CD14-positive monocyte (primary cell): ENCODE measurements around the gene ZFP62. TPM values are rescaled to one million over a fixed set of nuclear protein-coding genes. Genes with fewer than 3 reads are reported as not detected.
A peak's percentile ranks its signal among the peaks of the same experiment; 100 is the strongest.

Experiments used
- DNase-seq, 3 donors: peaks; one replicate each; pipeline ENCODE4 v3.0.0-alpha.2; 2011 to 2022
- H2AFZ ChIP-seq: 2 replicates; pipeline ENCODE4 v1.6.0; 2012; ENCODE audit warnings: mild to moderate bottlenecking, low read depth, low read length, inconsistent platforms; ENCODE audit not compliant: insufficient read depth, poor library complexity, severe bottlenecking
- H3K27ac ChIP-seq, 2 donors: 1 replicate in 1 of 2; 2 replicates in 1 of 2; pipeline ENCODE4 v1.5.1; 2012 to 2013; ENCODE audit warnings: low read length in 2 of 2, control low read depth in 1 of 2, inconsistent platforms in 1 of 2, low read depth in 1 of 2, mild to moderate bottlenecking in 1 of 2
- H3K27me3 ChIP-seq, 2 donors: one replicate each; pipeline versions ENCODE4 v1.6.0 to v1.6.1; 2011 to 2013; ENCODE audit warnings: low read length in 2 of 2; ENCODE audit not compliant: control insufficient read depth in 2 of 2, insufficient read depth in 2 of 2
- H3K36me3 ChIP-seq, 2 donors: replicated peaks in 1 of 2; 1 replicate in 1 of 2; 2 replicates in 1 of 2; pipeline versions ENCODE4 v1.5.1 to v1.6.1; 2012 to 2013; ENCODE audit warnings: low read length in 2 of 2, control low read depth in 1 of 2, inconsistent platforms in 1 of 2, mild to moderate bottlenecking in 1 of 2; ENCODE audit not compliant: insufficient read depth in 2 of 2, control insufficient read depth in 1 of 2
- H3K4me1 ChIP-seq, 2 donors: 1 replicate in 1 of 2; 2 replicates in 1 of 2; pipeline versions ENCODE4 v1.5.1 to v1.6.1; 2012 to 2013; ENCODE audit warnings: low read length in 2 of 2, control low read depth in 1 of 2, inconsistent platforms in 1 of 2, mild to moderate bottlenecking in 1 of 2, moderate library complexity in 1 of 2; ENCODE audit not compliant: insufficient read depth in 2 of 2, control insufficient read depth in 1 of 2
- H3K4me2 ChIP-seq: replicated peaks from 2 replicates; pipeline ENCODE3; 2012; ENCODE audit warnings: low read length, moderate library complexity, mild to moderate bottlenecking; ENCODE audit not compliant: poor library complexity, severe bottlenecking; ENCODE audit errors: extremely low read depth
- H3K4me3 ChIP-seq, 3 experiments: fragments of 200-600 bp in 1 of 3; sonication (generic) in 1 of 3; replicated peaks in 1 of 3; 1 replicate in 2 of 3; 2 replicates in 1 of 3; pipeline ENCODE4 v1.5.1; 2011 to 2013; ENCODE audit warnings: low read length in 3 of 3, mild to moderate bottlenecking in 3 of 3, control low read depth in 2 of 3, low read depth in 2 of 3, inconsistent platforms in 1 of 3, moderate library complexity in 1 of 3
- H3K79me2 ChIP-seq: 2 replicates; pipeline ENCODE4 v1.6.0; 2012; ENCODE audit warnings: mild to moderate bottlenecking, control low read depth, inconsistent platforms, low read length, moderate library complexity; ENCODE audit not compliant: insufficient read depth
- H3K9ac ChIP-seq: 2 replicates; pipeline ENCODE4 v1.6.0; 2017; ENCODE audit warnings: low read length, mild to moderate bottlenecking; ENCODE audit not compliant: insufficient read depth, poor library complexity, severe bottlenecking
- H3K9me3 ChIP-seq, 2 donors: replicated peaks in 1 of 2; 1 replicate in 1 of 2; 2 replicates in 1 of 2; pipeline versions ENCODE4 v1.5.1 to v1.6.1; 2012 to 2013; ENCODE audit warnings: low read length in 2 of 2, control low read depth in 1 of 2; ENCODE audit not compliant: control insufficient read depth in 1 of 2, insufficient read depth in 1 of 2
- H4K20me1 ChIP-seq: 2 replicates; pipeline ENCODE4 v1.6.0; 2012; ENCODE audit warnings: mild to moderate bottlenecking, low read length, control low read depth, moderate library complexity; ENCODE audit not compliant: insufficient read depth
- H3K27ac Mint-ChIP-seq, 7 donors: one replicate each; pipeline ENCODE4 v1.8.0; 2020; ENCODE audit warnings: mild to moderate bottlenecking in 7 of 7, mixed read lengths in 7 of 7, moderate library complexity in 6 of 7, inconsistent platforms in 2 of 7
- H3K27me3 Mint-ChIP-seq, 3 donors: one replicate each; pipeline ENCODE4 v1.8.0; 2021 to 2022; ENCODE audit warnings: low read depth in 3 of 3, mild to moderate bottlenecking in 3 of 3, mixed read lengths in 3 of 3, moderate library complexity in 3 of 3, inconsistent platforms in 1 of 3
- H3K36me3 Mint-ChIP-seq, 2 donors: one replicate each; pipeline ENCODE4 v1.8.0; 2020; ENCODE audit warnings: mixed read lengths in 2 of 2, inconsistent platforms in 1 of 2, mild to moderate bottlenecking in 1 of 2
- H3K4me1 Mint-ChIP-seq: one replicate; pipeline ENCODE4 v1.8.0; 2020; ENCODE audit warnings: mild to moderate bottlenecking, mixed read lengths
- H3K4me3 Mint-ChIP-seq, 2 donors: one replicate each; pipeline ENCODE4 v1.8.0; 2020; ENCODE audit warnings: mild to moderate bottlenecking in 2 of 2, mixed read lengths in 2 of 2, moderate library complexity in 1 of 2
- H3K9me3 Mint-ChIP-seq, 7 donors: one replicate each; pipeline ENCODE4 v1.8.0; 2020 to 2022; ENCODE audit warnings: mixed read lengths in 7 of 7, mild to moderate bottlenecking in 6 of 7, moderate library complexity in 6 of 7, inconsistent platforms in 2 of 7
- WGBS: methylation state at CpG from one replicate; pipeline ENCODE4 v1.1.5; 2013; ENCODE audit warnings: missing lambda C conversion rate; ENCODE audit not compliant: insufficient coverage; 5-methylcytosine and 5-hydroxymethylcytosine counted together
- intact Hi-C, 2 donors: fragments of 100-400 bp; cut with micrococcal nuclease; formaldehyde crosslinking; loops; one replicate each; pipeline versions ENCODE4 v1.15.0 to v1.15.1; 2023
- polyA plus RNA-seq, 3 donors: library from polyadenylated mRNA; depleted of rRNA in 1 of 3; unstranded in 2 of 3; stranded (reverse) in 1 of 3; fragments of 300-500 nt in 2 of 3; fragments of >200 nt in 1 of 3; fragmentation: Illumina TruSeq in 2 of 3; gene quantifications; 1 replicate in 2 of 3; 2 replicates in 1 of 3; pipeline ENCODE4 v1.2.3, GENCODE V29; 2012 to 2021
- TF ChIP-seq, protein P1 (sequence below): fragments of 200-600 bp; IDR thresholded peaks from one replicate; pipeline ENCODE4 v1.8.0; 2022; ENCODE audit warnings: antibody characterized with exemption, mild to moderate bottlenecking

The ZFP62 gene
- polyA plus RNA-seq, 3 donors = 4.1 to 7.1 (median 6.5) TPM

DNA sequence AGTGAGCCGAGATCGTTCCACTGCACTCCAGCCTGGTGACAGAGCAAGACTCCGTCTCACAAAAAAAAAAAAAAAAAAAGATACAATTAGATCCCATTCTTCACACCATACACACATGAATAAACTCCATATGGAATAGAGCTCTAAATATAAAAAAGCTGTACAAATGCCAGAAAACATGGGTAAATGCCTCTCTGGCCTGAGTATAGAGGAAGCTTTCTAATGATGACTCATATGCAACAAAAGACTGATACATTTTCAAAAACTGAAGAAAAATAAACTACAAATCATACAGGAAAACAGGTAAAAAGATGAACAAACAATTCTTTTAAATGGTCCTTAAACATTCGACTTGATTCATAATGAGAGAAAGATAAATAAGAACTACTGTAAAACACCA is 8.6 kb downstream of the ZFP62 start:
- Mint-ChIP-seq H3K4me3 (no peak overlapping the region), H3K4me1 (no peaks in the 10 kb centered on the region), H3K27me3 (no peaks in the 10 kb centered on the region), H3K36me3 (peaks cover 46 to 58% of the 10 kb centered on the region in 2 donors), H3K27ac (no peak overlapping the region), H3K9me3 (peaks cover 31 to 48% (median 44%) of the 10 kb centered on the region in 7 donors)
- no peaks in the 10 kb centered on the region for H3K27me3 ChIP-seq
- DNase-seq = no peak
- H3K9me3 ChIP-seq = peaks cover 24 to 51% of the 10 kb centered on the region in 2 donors
- no peak overlapping the region for H3K27ac ChIP-seq
- no peak overlapping the region for H3K4me2 ChIP-seq
- no peaks in the 10 kb centered on the region for H3K79me2 ChIP-seq
- no CpG with 5 or more reads among the region's 4 CpGs for WGBS
- intact Hi-C loops = no loop called here
- H2AFZ ChIP-seq = no peak overlapping the region
- H3K9ac ChIP-seq = no peak overlapping the region
- peaks cover 31 to 62% of the 10 kb centered on the region in 2 donors for H3K36me3 ChIP-seq
- H3K4me3 ChIP-seq = no peak overlapping the region
- H3K4me1 ChIP-seq = no peaks in the 10 kb centered on the region
- TF ChIP-seq, protein P1, sequence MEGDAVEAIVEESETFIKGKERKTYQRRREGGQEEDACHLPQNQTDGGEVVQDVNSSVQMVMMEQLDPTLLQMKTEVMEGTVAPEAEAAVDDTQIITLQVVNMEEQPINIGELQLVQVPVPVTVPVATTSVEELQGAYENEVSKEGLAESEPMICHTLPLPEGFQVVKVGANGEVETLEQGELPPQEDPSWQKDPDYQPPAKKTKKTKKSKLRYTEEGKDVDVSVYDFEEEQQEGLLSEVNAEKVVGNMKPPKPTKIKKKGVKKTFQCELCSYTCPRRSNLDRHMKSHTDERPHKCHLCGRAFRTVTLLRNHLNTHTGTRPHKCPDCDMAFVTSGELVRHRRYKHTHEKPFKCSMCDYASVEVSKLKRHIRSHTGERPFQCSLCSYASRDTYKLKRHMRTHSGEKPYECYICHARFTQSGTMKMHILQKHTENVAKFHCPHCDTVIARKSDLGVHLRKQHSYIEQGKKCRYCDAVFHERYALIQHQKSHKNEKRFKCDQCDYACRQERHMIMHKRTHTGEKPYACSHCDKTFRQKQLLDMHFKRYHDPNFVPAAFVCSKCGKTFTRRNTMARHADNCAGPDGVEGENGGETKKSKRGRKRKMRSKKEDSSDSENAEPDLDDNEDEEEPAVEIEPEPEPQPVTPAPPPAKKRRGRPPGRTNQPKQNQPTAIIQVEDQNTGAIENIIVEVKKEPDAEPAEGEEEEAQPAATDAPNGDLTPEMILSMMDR = no peak
- H4K20me1 ChIP-seq = no peaks in the 10 kb centered on the region

DNA sequence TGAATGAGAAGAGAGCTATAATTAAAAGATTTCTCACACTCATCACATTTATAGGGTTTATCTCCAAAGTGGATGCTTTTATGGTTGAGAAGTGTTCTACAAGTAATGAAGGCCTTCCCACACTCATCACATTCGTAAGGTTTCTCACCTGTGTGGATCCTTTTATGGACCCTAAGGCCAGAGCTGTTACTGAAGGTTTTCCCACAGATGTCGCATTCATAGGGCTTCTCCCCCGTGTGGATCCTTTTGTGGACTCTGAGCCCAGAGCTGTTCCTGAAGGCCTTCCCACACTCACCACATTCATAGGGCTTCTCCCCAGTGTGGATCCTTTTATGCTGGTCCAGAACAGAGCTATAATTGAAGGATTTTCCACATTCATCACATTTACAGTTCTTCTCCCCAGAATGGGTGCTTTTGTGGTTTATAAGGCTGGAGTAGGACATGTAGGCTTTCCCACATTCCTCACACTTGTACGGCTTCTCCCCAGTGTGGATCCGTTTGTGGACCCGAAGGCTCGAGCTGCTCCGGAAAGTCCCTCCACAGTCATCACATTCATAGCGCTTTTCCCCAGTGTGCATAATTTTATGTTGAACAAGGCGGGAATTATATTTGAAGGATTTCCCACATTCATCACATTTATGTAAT is 10.5 kb downstream of the ZFP62 start:
- Histone ChIP-seq H3K36me3 (peaks cover 26 to 52% of the 10 kb centered on the region in 2 donors), H3K4me2 (no peak overlapping the region), H4K20me1 (no peaks in the 10 kb centered on the region), H3K27me3 (no peaks in the 10 kb centered on the region), H3K9ac (no peak overlapping the region), H3K4me1 (no peaks in the 10 kb centered on the region), H3K4me3 (peak overlapping the region in 1 of 3 experiments; percentile 41), H2AFZ (no peak overlapping the region), H3K9me3 (peaks cover 41 to 70% of the 10 kb centered on the region in 2 donors), H3K27ac (no peak overlapping the region), H3K79me2 (no peaks in the 10 kb centered on the region)
- DNase-seq = no peak
- no peaks in the 10 kb centered on the region for H3K27me3 Mint-ChIP-seq
- WGBS = 100% methylated on average over 1 of the region's 10 CpGs
- peaks cover 37 to 45% of the 10 kb centered on the region in 2 donors for H3K36me3 Mint-ChIP-seq
- H3K4me3 Mint-ChIP-seq = no peak overlapping the region
- intact Hi-C loops = no loop called here
- H3K27ac Mint-ChIP-seq = peak overlapping the region in 1 of 7 donors; percentile 35
- H3K4me1 Mint-ChIP-seq = no peaks in the 10 kb centered on the region
- TF ChIP-seq, protein P1 = no peak
- peaks cover 38 to 66% (median 58%) of the 10 kb centered on the region in 7 donors for H3K9me3 Mint-ChIP-seq
